ENCODE data around the gene PPM1K. TPM values are rescaled to one million over a fixed set of nuclear protein-coding genes. Genes with fewer than 3 reads are reported as not detected.

PPM1K gene
- total and polyA plus RNA-seq, 2 donors (not counting 1 experiment from before 2014, with no cell fraction given), result 80.2 to 145 TPM

DNA sequence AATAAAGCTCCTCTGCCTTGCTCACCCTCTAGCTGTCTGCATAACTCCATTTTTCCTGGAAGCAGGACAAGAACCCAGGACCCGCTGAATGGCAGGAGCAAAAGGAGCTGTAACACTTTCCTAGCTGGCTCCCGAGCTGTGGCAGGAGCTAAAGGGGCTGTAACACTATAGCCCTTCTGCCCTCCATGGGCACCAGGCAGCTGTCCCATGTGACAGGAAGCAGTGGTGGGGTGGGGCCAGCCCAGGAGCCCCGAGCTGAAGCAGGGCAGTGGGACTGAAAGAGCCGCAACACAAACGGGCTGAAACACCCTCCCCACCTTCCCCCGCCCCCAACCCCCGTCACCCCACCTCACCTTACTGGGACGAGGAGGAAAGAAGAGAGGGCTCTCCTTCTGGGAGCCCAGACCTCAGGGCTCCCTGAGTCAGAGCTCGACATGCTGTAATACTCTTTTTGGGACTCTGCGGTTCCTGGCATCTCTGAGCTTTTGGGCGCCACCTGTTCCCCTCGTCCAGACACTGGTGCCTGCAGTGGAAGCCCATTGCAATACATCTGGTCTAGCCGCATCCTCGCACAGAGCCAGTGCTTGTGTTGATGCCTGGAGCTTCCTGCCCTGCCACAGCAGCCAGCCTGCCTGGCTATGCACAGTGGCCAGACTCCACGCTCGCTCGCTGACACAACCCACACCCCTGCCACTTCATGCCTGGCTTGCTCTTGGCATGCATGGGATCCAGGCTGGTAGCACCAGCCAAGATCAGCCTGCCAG, 39.4 kb downstream of the PPM1K start:
- H3K27ac ChIP-seq (ENCODE audit: low read length in 2 of 2), result no peak overlapping the region
- ATAC-seq (ENCODE audit: low read depth), result peak; percentile 83
- intact Hi-C loops (cut with micrococcal nuclease), result loop anchor here (5.0 kb wide), 1 partner anchor 32 kb away; no protein-coding TSS in a partner anchor

More for the DNA sequence above, 39.4 kb downstream of the PPM1K start:
- POLR2A ChIA-PET, result interaction anchor here (0.9 kb wide), 1 partner anchor 39 kb away, joined by 7 read pairs; the partner anchor contains the start of gene PPM1K
- H3K27me3 ChIP-seq (replicated peaks in 1 of 4; ENCODE audit: control extremely low read depth in 1 of 4, control insufficient read depth in 3 of 4, insufficient read depth in 4 of 4, low read length in 3 of 4), result no peaks in the 10 kb centered on the region
- H2AFZ ChIP-seq (ENCODE audit: insufficient read depth, low read depth, low read length, poor library complexity, severe bottlenecking), result peak overlapping the region; percentile 69
- peaks cover 13% of the 10 kb centered on the region for H3K4me1 Mint-ChIP-seq
- H3K9ac ChIP-seq (ENCODE audit: low read length), result peak overlapping the region; percentile 29
- no peaks in the 10 kb centered on the region for H3K79me2 ChIP-seq (ENCODE audit: control insufficient read depth, insufficient read depth, low read length)
- H3K27me3 Mint-ChIP-seq, result no peaks in the 10 kb centered on the region
- WGBS (ENCODE audit: insufficient coverage), result 55% methylated on average over 11 of the region's 17 CpGs
- peaks cover 9% of the 10 kb centered on the region in 2 donors for H3K4me1 ChIP-seq (ENCODE audit: control insufficient read depth in 2 of 2, insufficient read depth in 2 of 2, low read length in 2 of 2)
- no peak for DNase-seq
- peak overlapping the region in 3 of 5 experiments; percentile 23 to 31 (median 29) for H3K4me3 ChIP-seq (ENCODE audit: control extremely low read depth in 1 of 5, extremely low read depth in 1 of 5, insufficient read depth in 1 of 5, low read depth in 2 of 5, low read length in 4 of 5)
- CTCF ChIA-PET, result interaction anchor here (1.3 to 1.4 kb wide), 3 partner anchors 26 to 270 kb away, joined by 3 to 5 read pairs (median 4); no protein-coding TSS in a partner anchor
- H4K20me1 ChIP-seq (ENCODE audit: control insufficient read depth, insufficient read depth, low read length, poor library complexity, severe bottlenecking), result no peaks in the 10 kb centered on the region
- TF ChIP-seq EZH2 (IDR thresholded peaks at IDR 0.05; ENCODE audit: borderline replicate concordance, insufficient read depth, low read depth, low read length, poor library complexity, severe bottlenecking), result no peak
- TF ChIP-seq, protein P1, sequence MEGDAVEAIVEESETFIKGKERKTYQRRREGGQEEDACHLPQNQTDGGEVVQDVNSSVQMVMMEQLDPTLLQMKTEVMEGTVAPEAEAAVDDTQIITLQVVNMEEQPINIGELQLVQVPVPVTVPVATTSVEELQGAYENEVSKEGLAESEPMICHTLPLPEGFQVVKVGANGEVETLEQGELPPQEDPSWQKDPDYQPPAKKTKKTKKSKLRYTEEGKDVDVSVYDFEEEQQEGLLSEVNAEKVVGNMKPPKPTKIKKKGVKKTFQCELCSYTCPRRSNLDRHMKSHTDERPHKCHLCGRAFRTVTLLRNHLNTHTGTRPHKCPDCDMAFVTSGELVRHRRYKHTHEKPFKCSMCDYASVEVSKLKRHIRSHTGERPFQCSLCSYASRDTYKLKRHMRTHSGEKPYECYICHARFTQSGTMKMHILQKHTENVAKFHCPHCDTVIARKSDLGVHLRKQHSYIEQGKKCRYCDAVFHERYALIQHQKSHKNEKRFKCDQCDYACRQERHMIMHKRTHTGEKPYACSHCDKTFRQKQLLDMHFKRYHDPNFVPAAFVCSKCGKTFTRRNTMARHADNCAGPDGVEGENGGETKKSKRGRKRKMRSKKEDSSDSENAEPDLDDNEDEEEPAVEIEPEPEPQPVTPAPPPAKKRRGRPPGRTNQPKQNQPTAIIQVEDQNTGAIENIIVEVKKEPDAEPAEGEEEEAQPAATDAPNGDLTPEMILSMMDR (IDR thresholded peaks at IDR 0.05), result no peak
- H3K4me3 Mint-ChIP-seq, result peak overlapping the region; percentile 79
- H3K36me3 ChIP-seq (replicated peaks in 1 of 2; ENCODE audit: control extremely low read depth in 1 of 2, control insufficient read depth in 1 of 2, extremely low read depth in 1 of 2, insufficient read depth in 2 of 2, low read length in 1 of 2), result no peaks in the 10 kb centered on the region
- H3K4me2 ChIP-seq (replicated peaks; ENCODE audit: low read depth, low read length, poor library complexity, severe bottlenecking), result peak overlapping the region; percentile 64
- H3K9me3 Mint-ChIP-seq (ENCODE audit: insufficient read depth), result no peaks in the 10 kb centered on the region
- H3K27ac Mint-ChIP-seq, result peak overlapping the region; percentile 67
- H3K9me3 ChIP-seq (ENCODE audit: control extremely low read depth in 1 of 3, control insufficient read depth in 2 of 3, insufficient read depth in 1 of 3, low read length in 2 of 3), result no peaks in the 10 kb centered on the region

Data from B cell (primary cell).